ENCODE results near the gene TEDC1. TPM values are rescaled to one million over a fixed set of nuclear protein-coding genes. Genes with fewer than 3 reads are reported as not detected.

The TEDC1 gene
- total RNA-seq, 1 donor from 2014 or later: 4.0 TPM

GRCh38 chr14:105507247-105507646 is 16.2 kb downstream of the TEDC1 start:
- DNase-seq: no peak
- Histone ChIP-seq H3K4me3 (no peak overlapping the region), H3K27ac (replicated peaks) (no peak overlapping the region), H3K4me1 (no peaks in the 10 kb centered on the region), H3K27me3 (ENCODE audit: low read depth) (peaks cover 52% of the 10 kb centered on the region), H3K36me3 (no peaks in the 10 kb centered on the region), H3K9me3 (replicated peaks) (no peaks in the 10 kb centered on the region)
- intact Hi-C loops (cut with micrococcal nuclease): no loop called here
- no peak for TF ChIP-seq CTCF (IDR thresholded peaks at IDR 0.05; ENCODE audit: borderline replicate concordance)

GRCh38 chr14:105508069-105508468 is 17.0 kb downstream of the TEDC1 start:
- no peak for DNase-seq
- Histone ChIP-seq H3K36me3 (no peaks in the 10 kb centered on the region), H3K27ac (replicated peaks) (no peak overlapping the region), H3K27me3 (ENCODE audit: low read depth) (peaks cover 60% of the 10 kb centered on the region), H3K9me3 (replicated peaks) (no peaks in the 10 kb centered on the region), H3K4me3 (no peak overlapping the region), H3K4me1 (no peaks in the 10 kb centered on the region)
- intact Hi-C loops (cut with micrococcal nuclease): no loop called here
- no peak for TF ChIP-seq CTCF (IDR thresholded peaks at IDR 0.05; ENCODE audit: borderline replicate concordance)

GRCh38 chr14:105508601-105509000 is 17.6 kb downstream of the TEDC1 start:
- intact Hi-C loops (cut with micrococcal nuclease): no loop called here

GRCh38 chr14:105517096-105517495 is 26.1 kb downstream of the TEDC1 start:
- Histone ChIP-seq H3K27ac (replicated peaks) (no peak overlapping the region), H3K27me3 (ENCODE audit: low read depth) (peaks cover 61% of the 10 kb centered on the region), H3K4me1 (no peaks in the 10 kb centered on the region), H3K36me3 (no peaks in the 10 kb centered on the region), H3K4me3 (no peak overlapping the region), H3K9me3 (replicated peaks) (no peaks in the 10 kb centered on the region)
- intact Hi-C loops (cut with micrococcal nuclease): no loop called here
- no peak for DNase-seq
- no peak for TF ChIP-seq CTCF (IDR thresholded peaks at IDR 0.05; ENCODE audit: borderline replicate concordance)

More at GRCh38 chr14:105508601-105509000, 17.6 kb downstream of the TEDC1 start:
- no peak overlapping the region for H3K27ac ChIP-seq (replicated peaks)
- DNase-seq: no peak
- H3K4me1 ChIP-seq: no peaks in the 10 kb centered on the region
- TF ChIP-seq CTCF (IDR thresholded peaks at IDR 0.05; ENCODE audit: borderline replicate concordance): no peak
- H3K27me3 ChIP-seq (ENCODE audit: low read depth): peaks cover 65% of the 10 kb centered on the region
- H3K9me3 ChIP-seq (replicated peaks): no peaks in the 10 kb centered on the region
- no peak overlapping the region for H3K4me3 ChIP-seq
- no peaks in the 10 kb centered on the region for H3K36me3 ChIP-seq

GRCh38 chr14:105519946-105520698 is 29.1 kb downstream of the TEDC1 start:
- Histone ChIP-seq H3K9me3 (replicated peaks) (no peaks in the 10 kb centered on the region), H3K4me3 (no peak overlapping the region), H3K4me1 (no peaks in the 10 kb centered on the region), H3K27me3 (ENCODE audit: low read depth) (peaks cover 42% of the 10 kb centered on the region), H3K27ac (replicated peaks) (no peak overlapping the region), H3K36me3 (no peaks in the 10 kb centered on the region)
- TF ChIP-seq CTCF (IDR thresholded peaks at IDR 0.05; ENCODE audit: borderline replicate concordance): no peak
- no peak for DNase-seq
- intact Hi-C loops (cut with micrococcal nuclease): no loop called here

Measured in left ventricle myocardium inferior (tissue), 1 donor.